Mucosa of descending colon (tissue), 3 donors: ENCODE results near the gene NFS1. TPM values are rescaled to one million over a fixed set of nuclear protein-coding genes. Genes with fewer than 3 reads are reported as not detected.

Experiments used
- ATAC-seq: fragments of 200-7000 bp; cut with Tn5 transposase; one replicate; pipeline ENCODE4 v1.9.1; 2020; ENCODE audit warnings: mild to moderate bottlenecking, moderate library complexity
- DNase-seq, 3 donors: peaks; one replicate each; pipeline ENCODE4 v3.0.0-alpha.2; 2020
- H3K36me3 ChIP-seq: fragments of 200-600 bp; one replicate; pipeline ENCODE4 v1.8.0; 2021; ENCODE audit warnings: low read depth, mild to moderate bottlenecking
- H3K4me1 ChIP-seq: fragments of 200-600 bp; one replicate; pipeline ENCODE4 v1.8.0; 2021; ENCODE audit warnings: low read depth, mild to moderate bottlenecking
- H3K4me3 ChIP-seq: fragments of 200-600 bp; one replicate; pipeline ENCODE4 v1.8.0; 2021; ENCODE audit warnings: mild to moderate bottlenecking
- H3K9me3 ChIP-seq: fragments of 200-600 bp; one replicate; pipeline ENCODE4 v1.8.0; 2021; ENCODE audit warnings: mild to moderate bottlenecking
- intact Hi-C, 2 donors: fragments of 100-400 bp; cut with DNase I in 1 of 2; cut with micrococcal nuclease in 1 of 2; formaldehyde crosslinking; loops; one replicate each; pipeline versions ENCODE4 v1.11.0 to v1.11.1; 2022; cut with DNase I, micrococcal nuclease
- total RNA-seq, 3 donors: library from RNA; stranded (reverse); fragmentation: NEBNext Ultra II Directional in 2 of 3; extraction: Animal tissue kit (Norgen Biotek cat#: 25700) in 2 of 3; gene quantifications; one replicate each; pipeline versions ENCODE4 v1.2.1 to v1.2.4, GENCODE V29; 2021 to 2023
- TF ChIP-seq, protein P1 (sequence below): fragments of 200-600 bp; IDR thresholded peaks from one replicate; pipeline ENCODE4 v1.8.0; 2022; ENCODE audit warnings: antibody characterized with exemption, mild to moderate bottlenecking
- donor health status: DM: no; HTN: no; CAD: no; lungs with moderate emphysema.
- donor health status: DM: no; HTN: no; CAD: no.
- donor health status: DM: no; HTN: yes; CAD: no.

Gene NFS1
- total RNA-seq, 3 donors from 2014 or later = 31.2 to 42.8 (median 32.1) TPM

DNA sequence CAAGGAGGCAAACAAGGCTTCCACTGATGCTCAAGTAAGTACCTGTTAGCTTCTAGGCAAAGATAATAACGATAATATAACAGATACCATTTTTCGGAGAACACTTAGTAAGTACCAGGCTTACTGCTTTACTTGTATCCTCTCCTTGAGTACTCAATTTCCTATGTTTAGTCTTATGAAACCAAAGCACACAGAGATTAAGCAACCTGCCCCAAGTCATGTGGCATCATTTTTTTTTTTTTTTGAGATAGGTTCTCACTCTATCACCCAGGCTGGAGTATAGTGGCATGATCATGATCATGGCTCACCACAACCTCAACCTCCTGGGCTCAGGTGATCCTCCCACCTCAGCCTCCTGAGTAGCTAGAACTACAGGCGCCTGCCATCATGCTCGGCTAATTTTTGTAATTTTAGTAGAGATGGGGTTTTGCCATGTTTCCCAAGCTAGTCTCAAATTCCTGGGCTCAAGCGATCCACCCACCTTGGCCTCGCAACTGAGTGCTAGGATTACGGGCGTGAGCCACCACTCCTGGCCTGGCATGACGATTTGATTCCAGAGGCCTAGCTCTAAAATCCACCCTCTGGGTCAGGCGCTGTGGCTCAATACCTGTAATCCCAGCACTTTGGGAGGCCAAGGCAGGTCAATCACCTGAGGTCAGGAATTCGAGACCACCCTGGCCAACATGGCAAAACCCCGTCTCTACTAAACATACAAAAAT, 69.6 kb downstream of the NFS1 start:
- intact Hi-C loops = no loop called here
- Histone ChIP-seq H3K36me3 (no peaks in the 10 kb centered on the region), H3K4me3 (no peak overlapping the region), H3K4me1 (no peaks in the 10 kb centered on the region), H3K9me3 (no peaks in the 10 kb centered on the region)
- no peak for ATAC-seq
- no peak for DNase-seq
- TF ChIP-seq, protein P1, sequence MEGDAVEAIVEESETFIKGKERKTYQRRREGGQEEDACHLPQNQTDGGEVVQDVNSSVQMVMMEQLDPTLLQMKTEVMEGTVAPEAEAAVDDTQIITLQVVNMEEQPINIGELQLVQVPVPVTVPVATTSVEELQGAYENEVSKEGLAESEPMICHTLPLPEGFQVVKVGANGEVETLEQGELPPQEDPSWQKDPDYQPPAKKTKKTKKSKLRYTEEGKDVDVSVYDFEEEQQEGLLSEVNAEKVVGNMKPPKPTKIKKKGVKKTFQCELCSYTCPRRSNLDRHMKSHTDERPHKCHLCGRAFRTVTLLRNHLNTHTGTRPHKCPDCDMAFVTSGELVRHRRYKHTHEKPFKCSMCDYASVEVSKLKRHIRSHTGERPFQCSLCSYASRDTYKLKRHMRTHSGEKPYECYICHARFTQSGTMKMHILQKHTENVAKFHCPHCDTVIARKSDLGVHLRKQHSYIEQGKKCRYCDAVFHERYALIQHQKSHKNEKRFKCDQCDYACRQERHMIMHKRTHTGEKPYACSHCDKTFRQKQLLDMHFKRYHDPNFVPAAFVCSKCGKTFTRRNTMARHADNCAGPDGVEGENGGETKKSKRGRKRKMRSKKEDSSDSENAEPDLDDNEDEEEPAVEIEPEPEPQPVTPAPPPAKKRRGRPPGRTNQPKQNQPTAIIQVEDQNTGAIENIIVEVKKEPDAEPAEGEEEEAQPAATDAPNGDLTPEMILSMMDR = no peak

GRCh38 chr20:35627121-35627520, 72.0 kb downstream of the NFS1 start:
- H3K36me3 ChIP-seq = no peaks in the 10 kb centered on the region
- intact Hi-C loops = no loop called here
- no peak for ATAC-seq

DNA sequence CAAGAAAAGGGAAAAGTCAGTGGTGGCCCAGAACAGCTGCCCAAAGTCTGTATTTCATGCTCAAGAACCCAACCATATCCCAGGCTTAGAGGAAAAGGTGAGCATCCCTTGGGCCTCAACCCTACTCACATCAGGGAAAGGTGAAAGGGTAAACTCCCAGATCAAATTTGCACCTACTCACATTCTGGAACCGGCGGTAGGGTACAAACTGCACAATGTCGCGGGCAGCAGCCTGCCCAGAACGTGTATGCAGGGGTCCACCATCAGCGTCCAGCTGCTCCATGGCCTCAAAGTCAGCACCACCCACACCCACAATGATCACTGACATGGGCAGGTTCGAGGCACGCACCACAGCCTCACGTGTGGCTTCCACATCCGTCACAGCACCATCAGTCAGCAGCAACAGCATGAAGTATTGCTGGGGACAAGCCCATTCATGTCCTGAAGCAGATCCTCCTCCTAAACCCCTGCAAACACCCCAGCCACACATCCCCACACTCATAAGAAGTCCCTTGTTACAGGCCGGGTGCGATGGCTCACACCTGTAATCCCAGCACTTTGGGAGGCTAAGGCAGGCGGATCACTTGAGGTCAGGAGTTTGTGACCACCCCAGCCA, 72.7 kb downstream of the NFS1 start:
- H3K4me3 ChIP-seq = no peak overlapping the region
- no peak for DNase-seq
- no peak for ATAC-seq
- intact Hi-C loops = no loop called here
- no peaks in the 10 kb centered on the region for H3K9me3 ChIP-seq
- H3K36me3 ChIP-seq = no peaks in the 10 kb centered on the region
- TF ChIP-seq, protein P1 = no peak
- no peaks in the 10 kb centered on the region for H3K4me1 ChIP-seq

More at GRCh38 chr20:35627121-35627520, 72.0 kb downstream of the NFS1 start:
- TF ChIP-seq, protein P1 = no peak
- Histone ChIP-seq H3K4me3 (no peak overlapping the region), H3K9me3 (no peaks in the 10 kb centered on the region), H3K4me1 (no peaks in the 10 kb centered on the region)
- DNase-seq = no peak

DNA sequence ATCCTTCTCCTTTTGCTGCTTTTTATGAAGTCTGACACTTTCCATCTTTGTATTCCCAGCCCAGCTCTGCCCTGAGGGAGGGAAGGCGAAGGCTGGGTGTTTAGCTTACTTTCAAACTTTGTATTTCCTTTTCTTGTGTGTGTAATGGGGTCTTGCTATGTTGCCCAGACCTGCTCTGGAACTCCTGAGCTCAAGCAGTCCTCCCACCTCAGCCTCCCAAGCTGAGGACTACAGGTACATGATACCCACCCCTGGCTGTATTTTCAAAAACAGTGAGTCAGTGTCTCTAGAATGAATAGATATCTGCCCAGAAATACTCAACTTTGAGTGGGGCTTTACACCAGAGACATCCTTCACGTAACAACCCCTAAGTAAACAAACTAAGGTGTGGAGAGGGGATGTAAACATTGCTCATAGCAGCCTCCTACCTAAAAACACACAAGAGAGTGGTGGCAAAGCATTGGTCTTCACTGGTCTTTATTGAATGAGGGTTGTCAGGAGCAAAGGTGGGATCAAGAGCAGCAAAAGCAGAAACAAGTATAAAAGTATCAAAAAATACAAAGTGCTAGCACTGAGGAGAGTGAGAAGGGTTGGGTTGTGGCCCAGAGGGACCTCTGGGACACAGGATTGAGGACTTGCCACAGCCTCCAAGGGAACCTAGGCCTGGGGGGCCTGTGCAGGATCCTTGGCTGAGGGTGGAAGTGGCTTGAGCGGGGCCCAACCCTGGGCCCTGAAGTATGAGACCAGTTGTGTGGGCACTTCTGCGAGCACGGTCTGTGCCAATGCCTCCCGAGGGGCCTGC, 73.4 kb downstream of the NFS1 start:
- no peak for ATAC-seq
- no peak for DNase-seq
- Histone ChIP-seq H3K4me1 (no peaks in the 10 kb centered on the region), H3K4me3 (no peak overlapping the region), H3K9me3 (no peaks in the 10 kb centered on the region), H3K36me3 (no peaks in the 10 kb centered on the region)
- intact Hi-C loops = no loop called here
- TF ChIP-seq, protein P1 = no peak

DNA sequence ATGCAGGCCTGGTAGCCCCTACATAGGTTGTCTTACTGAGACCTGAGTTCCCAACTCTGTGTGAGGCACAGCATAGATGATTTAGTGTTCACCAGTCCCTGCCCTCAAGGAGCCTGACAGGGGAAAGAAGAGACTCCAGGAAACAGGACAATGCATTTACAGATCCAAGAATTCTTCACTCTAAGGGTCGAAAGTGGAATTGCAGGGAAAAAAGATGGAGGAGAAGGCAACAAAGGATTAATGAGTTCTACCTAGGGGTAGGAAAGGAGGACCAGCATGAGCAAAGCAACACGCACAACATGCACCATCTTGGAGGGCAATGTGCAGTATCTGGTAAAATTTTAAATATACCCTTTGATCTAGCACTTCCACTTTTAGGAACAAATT, 77.6 kb downstream of the NFS1 start:
- intact Hi-C loops = no loop called here
- Histone ChIP-seq H3K36me3 (no peaks in the 10 kb centered on the region), H3K4me1 (peaks cover 16% of the 10 kb centered on the region), H3K4me3 (no peak overlapping the region), H3K9me3 (no peaks in the 10 kb centered on the region)
- TF ChIP-seq, protein P1 = no peak
- DNase-seq (no peak), ATAC-seq (no peak)
